DMS 273 (cell line): ENCODE results near the gene PRPF38B.
"Not testable (repeated sequence)": the region's sequence is repeated elsewhere in the genome, so short reads cannot be mapped to it uniquely, and the experiment has no call there.

Experiments
- DNase-seq: peaks from one replicate; lab custom pipeline; 2025; ENCODE audit not compliant: unreplicated experiment; lab: John Stamatoyannopoulos, UW

The PRPF38B gene

GRCh38 chr1:108679586-108680213 lies 12.4 kb upstream of the PRPF38B start:
- no peak for DNase-seq

DNA sequence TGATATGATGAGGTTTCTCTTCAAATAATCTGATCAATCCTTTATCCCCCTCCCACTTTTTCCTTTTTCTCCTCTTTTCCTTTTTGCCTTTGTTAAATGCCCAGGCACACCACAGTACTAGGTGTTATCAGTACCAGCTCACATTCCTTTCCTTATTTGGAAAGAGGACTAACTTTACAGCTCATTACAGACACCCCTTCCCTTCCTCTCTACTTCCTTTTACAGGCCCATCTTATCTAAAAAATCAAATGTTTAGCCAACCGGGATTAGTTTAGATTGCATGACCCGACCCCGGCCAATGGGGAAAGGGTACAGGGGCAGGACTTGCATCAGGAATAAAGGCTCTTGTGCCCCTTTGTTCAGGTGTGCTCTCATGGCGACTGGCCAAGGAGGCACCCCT lies 10.4 kb upstream of the PRPF38B start:
- DNase-seq = not testable (repeated sequence)

DNA sequence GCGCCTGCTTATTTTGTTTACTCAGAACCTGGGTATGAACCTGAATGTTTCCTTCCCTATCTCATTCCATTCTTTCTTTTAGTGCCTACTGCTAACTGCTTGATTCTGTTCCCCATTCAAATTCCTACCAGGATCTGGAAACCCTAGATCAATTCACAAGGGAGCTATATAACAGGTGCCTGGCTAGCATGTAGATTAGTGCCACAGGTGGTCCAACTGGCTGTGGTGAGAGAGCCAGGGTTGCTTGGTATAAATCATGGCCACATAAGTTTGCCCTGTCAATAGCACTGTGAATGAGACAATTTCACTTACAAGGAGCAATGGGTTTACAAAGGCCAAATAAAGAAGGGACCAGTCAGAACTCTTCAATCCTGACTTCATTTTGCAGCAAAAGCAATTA lies 6.6 kb upstream of the PRPF38B start:
- DNase-seq = peak; percentile 67

DNA sequence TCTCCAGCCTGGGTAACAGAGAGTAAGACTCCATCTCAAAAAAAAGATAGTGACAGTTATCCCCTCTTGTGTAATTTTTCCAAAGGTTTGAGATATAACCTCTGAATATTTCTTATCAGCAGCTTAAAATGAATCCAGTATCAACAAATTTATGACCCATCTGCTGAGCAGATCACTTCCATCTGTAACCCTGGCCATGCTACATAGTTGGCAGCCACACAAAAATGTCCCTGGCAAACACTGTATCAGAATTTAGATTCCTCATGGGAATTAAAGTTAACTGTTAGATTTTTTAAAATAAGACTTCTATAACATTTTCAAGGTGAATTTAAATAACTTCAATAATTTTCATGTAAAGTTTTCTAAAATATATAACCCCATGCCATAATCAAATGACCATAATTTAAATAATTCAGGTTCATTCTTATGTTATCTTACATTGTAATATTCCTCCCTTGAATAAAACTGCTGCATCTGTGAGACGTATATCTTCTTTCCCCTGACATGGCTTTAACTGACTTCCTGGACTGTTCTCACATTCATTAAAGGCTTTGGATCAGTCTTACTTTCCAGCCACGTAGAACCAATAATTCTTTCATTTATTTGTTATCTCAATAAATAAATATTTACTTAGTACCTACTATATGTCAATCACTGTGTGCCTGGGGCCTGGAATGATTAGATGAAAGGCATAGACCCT lies 5.3 kb upstream of the PRPF38B start:
- peak; percentile 83 for DNase-seq

- peak; percentile 76 for DNase-seq
These were observed 775 bp upstream of the PRPF38B start for GRCh38 chr1:108691128-108691941.

GRCh38 chr1:108692724-108693655 lies 880 bp downstream of the PRPF38B start:
- peak; percentile 82 for DNase-seq

DNA sequence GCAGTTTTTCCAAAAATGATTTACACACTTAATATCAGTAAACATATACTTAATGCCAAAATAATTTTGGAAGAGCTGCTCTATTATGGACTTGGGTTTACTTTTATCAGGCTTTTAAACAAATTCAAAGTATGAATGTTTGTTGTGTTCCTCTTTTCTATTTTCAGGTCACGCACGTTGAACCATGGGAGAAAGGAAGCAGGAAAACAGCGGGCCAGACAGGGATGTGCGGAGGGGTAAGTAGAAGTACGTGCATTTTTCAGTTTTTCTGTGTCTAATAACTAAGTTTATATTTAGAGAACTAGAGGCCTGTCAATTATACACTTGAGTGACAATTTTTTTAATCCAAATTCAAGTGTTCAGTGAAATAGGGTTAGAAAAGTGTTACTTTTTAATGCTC lies 3.4 kb downstream of the PRPF38B start:
- no peak for DNase-seq

GRCh38 chr1:108699375-108700332 lies 7.5 kb downstream of the PRPF38B start:
- DNase-seq = no peak

GRCh38 chr1:108701176-108701849 lies 9.2 kb downstream of the PRPF38B start:
- DNase-seq = no peak

DNA sequence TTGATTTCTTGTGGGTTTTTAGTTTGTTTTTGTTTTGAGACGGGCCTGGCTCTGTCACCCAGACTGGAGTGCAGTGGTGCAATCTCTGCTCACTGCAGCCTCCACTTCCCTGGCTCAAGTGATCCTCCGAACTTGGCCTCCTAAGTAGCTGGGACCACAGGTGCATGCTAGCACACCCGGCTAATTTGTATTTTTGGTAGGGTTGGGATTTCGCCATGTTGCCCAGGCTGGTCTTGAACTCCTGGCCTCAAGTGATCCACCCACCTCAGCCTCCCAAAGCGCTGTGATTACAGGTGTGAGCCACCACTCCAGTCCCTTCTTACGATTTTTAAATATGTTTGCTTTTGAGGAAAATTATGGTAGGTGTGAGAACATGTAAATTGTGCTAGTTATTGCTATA lies 10.0 kb downstream of the PRPF38B start:
- not testable (repeated sequence) for DNase-seq

DNA sequence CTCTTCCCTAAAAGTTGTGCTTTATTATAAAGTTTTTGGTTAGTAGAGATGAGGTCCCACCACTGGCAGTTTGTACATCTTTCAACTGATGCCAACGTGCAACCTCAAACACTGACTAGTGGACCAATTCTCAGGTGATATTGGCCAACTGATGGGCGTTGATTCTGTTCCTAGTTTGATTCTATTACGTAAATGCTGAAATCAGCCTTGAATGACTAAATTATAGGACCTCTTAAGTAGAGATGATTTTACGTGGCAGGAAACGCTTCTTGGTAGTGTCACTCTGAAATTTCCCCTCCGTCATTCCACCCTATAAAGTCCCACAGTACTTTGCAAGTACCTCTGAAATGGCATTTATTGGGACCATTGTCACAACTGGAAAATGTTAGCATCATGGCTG lies 11.8 kb downstream of the PRPF38B start:
- peak; percentile 29 for DNase-seq

DNA sequence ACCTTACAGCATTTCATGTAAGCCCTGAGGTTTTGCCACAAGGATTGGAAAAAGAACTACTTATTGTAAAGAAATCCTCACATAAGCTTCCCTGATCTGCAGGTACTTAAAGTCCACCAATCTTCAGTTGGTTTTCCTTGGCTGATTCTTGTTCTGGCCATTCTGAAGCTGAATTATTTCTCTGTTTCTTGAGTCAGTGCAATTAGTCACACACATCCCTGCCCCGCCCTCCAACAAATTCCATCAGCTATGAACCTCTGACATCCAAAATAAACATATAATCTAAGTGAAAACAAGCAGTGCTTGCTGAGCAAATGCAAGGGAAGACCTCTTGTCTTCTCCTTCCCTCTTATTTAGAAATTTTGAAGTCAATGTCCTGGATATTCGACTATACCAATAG lies 12.4 kb downstream of the PRPF38B start:
- DNase-seq = no peak

- no peak for DNase-seq
These were observed 14.5 kb downstream of the PRPF38B start for GRCh38 chr1:108706643-108707042.

- peak; percentile 48 for DNase-seq
These were observed 16.9 kb downstream of the PRPF38B start for GRCh38 chr1:108708691-108709660.

DNA sequence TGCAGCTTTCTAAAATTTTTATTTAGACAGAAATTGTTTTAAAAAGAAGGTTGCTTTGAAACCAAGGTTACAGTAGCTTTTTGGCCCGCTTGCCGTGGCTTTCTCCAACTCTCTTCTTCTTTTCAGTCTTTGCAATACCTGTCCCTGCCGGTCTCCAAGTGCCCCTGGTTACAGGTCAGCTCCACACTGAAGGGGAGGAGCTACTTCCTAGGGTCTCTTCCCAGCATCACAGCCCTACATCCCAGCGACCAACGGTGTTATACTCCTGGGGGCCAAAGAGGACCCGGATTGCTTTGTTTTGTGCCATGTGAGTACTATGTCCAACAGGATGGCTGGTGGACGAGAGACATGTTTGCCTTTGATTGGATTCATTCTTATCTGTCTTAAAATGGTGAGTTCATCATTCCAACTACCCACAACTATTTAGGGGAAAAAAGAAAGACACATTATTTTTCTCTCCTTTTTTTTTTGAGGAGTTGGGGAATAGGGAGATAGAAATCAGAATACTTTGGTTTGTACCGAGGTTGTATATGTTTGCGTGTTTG lies 20.6 kb downstream of the PRPF38B start, which contains the start of gene FNDC7:
FNDC7 (plus strand) TSS at position 303 of the 545 bp plus-strand sequence; CDS start at position 329, 26 bp downstream.
- DNase-seq = no peak

DNA sequence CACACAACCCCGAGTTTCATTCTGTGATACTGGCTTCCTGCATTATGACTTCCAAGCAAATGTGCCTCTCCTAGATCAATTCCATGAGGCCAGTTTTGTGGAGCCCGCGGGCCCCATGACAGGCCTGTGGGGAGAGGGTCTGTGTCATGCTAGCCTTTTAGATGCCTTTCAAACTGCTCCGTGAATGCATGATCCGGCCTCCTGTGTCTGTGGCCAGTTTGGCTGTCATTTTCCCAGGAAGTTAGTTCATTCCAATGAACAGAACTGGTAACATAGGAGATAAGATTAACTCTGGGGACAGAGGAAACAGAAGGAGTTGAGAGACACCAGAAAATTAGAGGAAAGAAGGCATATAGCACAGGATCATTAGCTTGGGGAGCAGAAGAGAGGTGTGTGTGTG lies 23.8 kb downstream of the PRPF38B start:
- DNase-seq = no peak

- DNase-seq = no peak
These were observed 24.5 kb downstream of the PRPF38B start for GRCh38 chr1:108716437-108717230.
